Globus pallidus (tissue), 1 donor: ENCODE results near the gene WDR41.
"Not testable (repeated sequence)": the region's sequence is repeated elsewhere in the genome, so short reads cannot be mapped to it uniquely, and the experiment has no call there.

ENCODE experiments used
- DNase-seq: peaks from one replicate; pipeline ENCODE4 v3.0.0-alpha.2; 2015; ENCODE audit warnings: low spot score

Gene WDR41, protein sequence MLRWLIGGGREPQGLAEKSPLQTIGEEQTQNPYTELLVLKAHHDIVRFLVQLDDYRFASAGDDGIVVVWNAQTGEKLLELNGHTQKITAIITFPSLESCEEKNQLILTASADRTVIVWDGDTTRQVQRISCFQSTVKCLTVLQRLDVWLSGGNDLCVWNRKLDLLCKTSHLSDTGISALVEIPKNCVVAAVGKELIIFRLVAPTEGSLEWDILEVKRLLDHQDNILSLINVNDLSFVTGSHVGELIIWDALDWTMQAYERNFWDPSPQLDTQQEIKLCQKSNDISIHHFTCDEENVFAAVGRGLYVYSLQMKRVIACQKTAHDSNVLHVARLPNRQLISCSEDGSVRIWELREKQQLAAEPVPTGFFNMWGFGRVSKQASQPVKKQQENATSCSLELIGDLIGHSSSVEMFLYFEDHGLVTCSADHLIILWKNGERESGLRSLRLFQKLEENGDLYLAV

DNA sequence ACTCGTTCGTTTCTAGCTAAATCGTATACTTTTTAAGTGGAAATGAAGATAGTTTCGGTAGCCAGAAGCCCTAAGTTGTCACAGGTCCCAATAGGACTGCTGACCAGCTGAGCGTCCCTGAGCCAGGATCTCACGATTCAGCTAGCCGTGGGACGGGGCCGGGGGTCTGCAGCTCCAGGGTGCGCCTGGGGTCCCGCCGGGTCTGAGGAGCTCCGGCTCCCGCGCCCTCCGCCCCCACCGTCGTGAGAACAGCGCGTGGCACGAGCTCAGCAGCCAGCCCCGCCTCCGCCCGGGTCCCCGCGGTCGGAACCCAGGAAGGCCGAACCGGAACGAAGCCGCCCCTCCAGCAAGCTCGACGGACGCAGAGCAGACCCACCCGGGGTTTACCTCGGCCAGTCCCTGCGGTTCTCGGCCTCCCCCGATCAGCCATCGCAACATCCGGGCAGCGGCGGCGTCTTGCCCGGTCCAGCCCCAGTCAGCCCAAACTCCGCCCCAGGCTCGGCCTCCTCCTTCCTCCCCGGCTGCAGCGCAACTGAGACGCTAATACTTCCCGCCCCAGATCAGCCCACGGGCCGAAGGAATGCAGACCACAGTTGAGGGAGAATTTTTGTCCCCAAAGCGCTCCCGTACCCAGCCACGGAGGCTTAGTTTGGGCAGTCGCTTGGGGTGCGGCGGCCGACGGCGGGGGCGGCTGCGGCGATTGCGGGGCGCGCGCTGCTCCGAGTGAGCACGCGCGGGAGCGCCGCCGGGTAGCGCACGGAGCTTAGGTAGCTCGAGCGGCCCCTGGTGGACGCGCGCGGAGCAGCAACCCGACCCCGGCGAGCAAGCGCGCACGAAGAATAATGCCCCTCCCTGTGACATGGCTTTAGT lies at the start of gene WDR41:
Gene WDR41, minus strand, starts transcription at position 534 of the 870 bp plus-strand sequence. Its CDS starts 96 bp downstream, at position 438.
- peak; percentile 90 for DNase-seq

DNA sequence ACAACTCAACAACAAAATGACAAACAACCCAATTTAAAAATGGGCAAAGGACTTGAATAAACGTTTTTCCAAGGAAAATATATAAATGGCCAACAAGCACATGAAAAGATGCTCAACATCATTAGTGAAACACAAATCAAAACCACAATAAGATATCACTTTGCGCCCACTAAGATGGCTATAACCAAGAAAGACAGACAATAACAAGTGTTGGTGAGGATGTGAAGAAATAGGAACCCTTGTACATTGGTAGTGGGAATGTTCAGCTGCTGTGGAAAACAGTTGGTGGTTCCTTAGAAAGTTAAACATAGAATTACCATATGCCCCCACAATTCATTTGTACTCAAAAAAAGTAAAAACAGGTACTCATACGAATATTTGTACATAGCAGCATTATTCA lies 39.2 kb upstream of the WDR41 start:
- no peak for DNase-seq

DNA sequence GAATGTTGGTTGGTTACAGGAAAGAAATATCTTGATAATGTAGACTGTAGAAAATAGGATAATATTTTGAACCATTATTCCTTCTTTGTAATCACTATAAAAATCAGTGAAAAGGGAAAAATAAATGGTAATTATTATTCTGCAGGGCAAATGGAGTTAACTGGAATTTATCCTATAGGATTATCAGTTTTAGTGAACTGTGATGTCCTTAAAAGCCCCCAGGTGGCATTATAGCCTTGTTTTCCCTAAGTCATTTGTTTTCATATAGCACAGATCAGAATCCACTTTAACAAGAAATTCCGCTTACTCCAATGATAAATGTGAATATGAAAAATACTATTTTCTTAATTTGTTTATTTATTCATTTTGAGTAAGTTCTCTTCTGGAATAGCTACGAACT lies 26.2 kb upstream of the WDR41 start:
- no peak for DNase-seq

DNA sequence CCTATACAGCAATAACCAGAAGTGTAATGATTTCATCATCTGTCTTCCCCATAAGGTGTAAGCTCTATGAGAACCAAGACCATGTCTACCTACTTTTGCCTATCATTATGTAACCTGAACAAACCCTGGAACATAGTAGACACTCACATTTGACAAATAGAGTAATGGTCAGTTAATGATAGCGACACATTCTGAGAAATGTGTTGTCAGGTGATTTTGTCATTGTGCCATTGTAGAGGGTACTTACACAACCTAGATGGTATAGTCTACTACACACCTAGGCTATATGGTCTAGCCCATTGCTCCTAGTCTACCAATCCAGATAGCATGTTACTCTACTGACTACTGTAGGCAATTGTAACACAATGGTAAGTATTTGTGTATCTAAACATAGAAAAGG lies 22.3 kb upstream of the WDR41 start:
- DNase-seq, result no peak

DNA sequence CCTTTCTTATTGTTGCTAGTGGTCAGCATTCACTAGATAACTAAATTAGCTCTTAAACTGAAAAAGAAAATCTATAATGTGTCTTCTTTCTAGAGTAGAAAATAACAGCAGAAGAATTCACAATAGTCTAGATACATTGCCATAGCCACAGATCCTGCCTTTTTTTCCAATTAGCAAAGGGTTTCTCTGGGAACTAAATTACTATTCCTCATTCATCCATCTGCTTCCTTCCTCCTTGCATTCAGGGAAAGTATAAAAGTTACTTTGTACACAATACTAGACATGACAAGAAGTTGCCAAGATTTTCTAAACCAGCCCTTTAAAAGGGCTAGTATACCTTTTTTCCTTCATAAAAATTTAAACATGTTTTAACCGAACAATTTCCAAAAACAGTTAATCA lies 21.2 kb upstream of the WDR41 start:
- DNase-seq, result no peak

DNA sequence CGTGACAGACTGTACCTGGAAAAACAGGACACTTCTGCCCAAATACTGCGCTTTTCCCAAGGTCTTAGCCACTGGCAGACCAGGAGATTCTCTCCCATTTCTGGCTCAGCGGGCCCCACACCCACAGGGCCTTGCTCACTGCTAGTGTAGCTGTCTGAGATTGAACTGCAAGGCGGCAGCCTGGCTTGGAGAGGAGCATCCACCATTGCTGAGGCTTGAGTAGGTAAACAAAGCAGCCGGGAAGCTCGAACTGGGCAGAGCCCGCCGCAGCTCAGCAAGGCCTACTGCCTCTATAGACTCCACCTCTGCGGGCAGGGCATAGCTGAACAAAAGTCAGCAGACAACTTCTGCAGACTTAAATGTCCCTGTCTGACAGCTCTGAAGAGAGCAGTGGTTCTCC lies 9.0 kb upstream of the WDR41 start:
- DNase-seq, result not testable (repeated sequence)

DNA sequence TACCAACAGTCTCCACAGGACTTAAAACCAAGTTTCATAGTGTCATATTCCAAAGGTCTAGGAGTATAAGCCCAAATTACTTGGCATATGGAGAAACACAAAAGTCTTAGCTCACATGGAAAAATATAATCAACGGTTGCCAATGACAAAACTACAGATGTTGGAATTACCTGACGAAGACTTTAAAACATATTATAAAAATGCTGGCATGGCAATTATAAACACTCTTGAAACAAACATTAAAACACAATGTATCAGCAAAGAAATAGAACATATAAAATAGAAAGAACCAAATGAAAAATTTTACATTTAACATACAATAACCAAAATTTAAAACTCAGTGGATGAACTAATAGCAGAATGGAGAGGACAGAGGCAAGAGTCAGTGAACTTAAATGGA lies 7.9 kb upstream of the WDR41 start:
- no peak for DNase-seq

DNA sequence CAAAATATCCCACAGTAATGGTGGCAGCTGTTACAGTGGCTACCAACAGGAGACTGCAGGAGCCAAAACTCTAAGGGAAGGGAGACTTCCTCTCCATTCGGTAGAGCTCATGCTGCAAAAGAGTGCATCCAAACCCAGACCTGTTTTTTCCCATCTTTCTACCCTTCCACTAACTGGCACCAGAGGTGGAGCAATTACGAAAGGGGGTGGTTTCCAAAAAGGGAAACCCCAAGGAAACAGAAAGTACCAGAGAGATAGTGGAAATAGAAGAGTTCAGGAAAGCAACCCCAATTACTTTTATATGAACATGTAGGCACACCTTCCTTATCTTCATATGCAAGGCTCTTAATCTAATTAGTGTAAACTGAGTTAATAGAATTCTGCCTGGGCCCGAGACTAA lies 7.3 kb upstream of the WDR41 start:
- no peak for DNase-seq

DNA sequence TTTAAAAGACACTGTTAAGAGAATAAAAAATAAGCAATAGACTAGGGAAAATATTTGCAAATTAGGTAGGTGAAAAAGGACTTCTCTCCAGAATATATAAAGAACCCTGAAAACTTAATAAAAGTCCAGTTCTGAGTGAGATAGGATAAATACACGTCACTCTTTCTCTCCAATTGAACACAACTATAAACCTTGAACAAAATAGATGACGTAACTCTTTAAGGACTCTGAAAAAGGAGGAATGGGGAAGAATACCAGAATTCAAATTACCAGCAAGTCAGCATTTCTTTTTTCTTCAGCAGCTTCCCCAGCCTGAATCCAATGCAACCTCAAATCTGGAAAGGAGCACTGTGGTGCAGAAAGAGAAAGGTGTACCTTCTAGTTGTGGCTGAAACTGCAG lies 6.8 kb upstream of the WDR41 start:
- DNase-seq, result no peak

DNA sequence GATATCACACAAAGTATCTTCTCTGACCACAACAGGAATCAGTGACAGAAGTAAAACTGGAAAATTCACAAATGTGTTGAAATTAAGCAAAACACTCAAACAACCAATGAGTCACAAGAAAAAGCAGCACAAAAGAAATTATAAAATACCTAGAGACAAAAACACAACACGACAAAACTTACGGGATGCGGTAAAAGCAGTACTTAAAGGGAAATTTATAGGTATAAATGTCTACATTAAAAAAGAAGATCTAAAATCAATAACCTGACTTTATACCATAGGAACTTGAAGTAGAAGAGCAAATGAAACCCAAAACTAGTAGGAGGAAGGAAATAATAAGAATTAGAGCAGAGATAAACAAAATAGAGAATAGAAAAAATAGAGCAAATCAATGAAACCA lies 2.8 kb upstream of the WDR41 start:
- DNase-seq, result no peak

DNA sequence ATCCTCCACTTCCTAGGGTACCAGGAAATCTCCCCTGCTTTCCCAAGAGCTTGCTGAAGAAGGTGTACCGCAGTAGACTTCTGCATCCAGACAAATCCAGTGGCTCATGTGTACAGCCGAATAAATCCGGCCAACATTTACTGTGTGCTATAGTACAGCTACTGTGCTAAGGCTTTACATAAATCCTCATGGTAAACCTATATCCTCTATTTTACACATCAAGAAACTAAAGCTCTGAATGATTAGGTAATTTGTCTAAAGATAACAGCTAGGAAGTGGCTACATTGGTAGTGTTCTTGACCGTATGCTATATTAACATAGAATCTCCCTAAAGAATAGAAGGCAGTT lies 511 bp upstream of the WDR41 start:
- no peak for DNase-seq

DNA sequence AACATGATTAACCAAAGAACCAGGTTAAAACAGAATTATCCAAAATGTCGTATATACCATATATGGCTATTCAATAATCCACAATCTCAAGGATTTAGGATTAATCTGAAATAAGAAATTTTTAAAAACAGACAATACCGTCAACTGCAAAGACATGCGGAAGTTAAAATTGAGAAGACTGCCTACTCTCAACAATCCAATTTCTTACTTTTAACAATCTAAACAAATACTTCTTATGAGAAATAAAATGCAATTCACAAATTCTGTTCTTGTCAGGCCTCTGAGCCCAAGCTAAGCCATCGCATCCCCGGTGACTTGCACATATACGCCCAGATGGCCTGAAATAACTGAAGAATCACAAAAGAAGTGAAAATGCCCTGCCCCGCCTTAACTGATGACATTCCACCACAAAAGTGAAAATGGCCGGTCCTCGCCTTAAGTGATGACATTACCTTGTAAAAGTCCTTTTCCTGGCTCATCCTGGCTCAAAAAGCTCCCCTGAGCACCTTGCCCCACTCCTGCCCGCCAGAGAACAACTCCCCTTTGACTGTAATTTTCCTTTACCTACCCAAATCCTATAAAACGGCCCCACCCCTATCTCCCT lies 1.3 kb downstream of the WDR41 start:
- DNase-seq, result not testable (repeated sequence)

DNA sequence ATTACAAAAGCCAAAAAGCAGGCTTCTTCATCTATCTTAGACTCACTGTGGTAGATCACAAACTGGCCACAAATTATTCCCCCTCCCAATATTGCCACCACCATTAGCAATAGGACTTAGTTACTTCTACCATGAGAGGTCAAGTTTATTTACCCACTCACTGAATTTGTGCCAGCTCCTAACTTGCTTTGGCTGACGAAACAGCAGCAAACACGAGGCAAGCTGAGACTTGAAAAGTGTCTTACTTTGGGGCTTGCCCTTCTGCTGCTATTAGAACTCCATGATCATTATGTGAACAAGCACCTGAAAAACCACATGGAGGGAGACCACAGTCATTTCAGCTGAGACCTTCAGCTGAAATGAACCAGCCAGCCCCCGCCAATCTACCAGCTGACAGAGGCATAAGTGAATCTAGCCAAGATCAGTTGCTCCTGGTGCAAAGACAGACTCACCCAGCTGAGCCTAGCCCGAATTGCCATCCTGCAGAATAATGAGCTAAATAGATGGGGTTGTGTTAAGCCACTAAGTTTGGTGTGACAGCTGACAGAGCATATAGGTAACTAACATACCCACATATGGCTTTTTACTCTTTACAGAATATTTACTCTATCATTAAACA lies 5.7 kb downstream of the WDR41 start:
- no peak for DNase-seq

DNA sequence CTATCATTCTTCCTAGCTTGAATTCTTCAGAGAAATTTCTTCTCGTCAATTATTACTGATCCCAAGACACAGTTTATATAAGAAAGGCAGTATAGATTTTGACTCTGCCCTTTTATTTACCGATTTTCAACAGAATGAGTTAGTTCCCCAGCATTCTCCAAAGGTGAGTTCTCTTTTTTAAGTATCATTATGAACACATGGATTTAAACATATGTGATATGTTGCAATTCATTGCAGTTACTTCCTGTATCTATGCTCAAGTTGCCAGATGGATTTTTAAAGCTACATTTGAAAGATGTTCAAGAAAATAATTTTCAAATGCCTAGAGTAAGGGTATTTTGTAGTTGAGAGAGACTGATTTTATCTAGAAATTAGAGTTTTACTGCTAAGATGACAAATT lies 8.4 kb downstream of the WDR41 start:
- no peak for DNase-seq

DNA sequence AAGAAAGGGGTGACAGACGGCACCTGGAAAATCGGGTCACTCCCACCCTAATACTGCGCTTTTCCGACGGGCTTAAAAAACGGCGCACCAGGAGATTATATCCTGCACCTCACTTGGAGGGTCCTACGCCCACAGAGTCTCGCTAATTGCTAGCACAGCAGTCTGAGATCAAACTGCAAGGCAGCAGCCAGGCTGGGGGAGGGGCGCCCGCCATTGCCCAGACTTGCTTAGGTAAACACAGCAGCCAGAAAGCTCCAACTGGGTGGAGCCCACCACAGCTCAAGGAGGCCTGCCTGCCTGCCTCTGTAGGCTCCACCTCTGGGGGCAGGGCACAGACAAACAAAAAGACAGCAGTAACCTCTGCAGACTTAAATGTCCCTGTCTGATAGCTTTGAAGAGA lies 17.1 kb downstream of the WDR41 start:
- DNase-seq, result not testable (repeated sequence)

DNA sequence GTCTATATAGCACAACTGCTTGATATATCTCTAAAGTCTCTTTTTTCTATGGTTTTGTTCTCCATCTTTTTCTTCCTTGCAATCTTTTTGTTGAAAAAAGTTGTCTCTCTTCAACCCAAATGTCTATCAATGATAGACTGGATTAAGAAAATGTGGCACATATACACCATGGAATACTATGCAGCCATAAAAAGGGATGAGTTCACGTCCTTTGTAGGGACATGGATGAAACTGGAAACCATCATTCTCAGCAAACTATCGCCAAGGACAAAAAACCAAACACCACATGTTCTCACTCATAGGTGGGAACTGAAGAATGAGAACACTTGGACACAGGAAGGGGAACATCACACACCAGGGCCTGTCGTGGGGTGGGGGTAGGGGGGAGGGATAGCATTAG lies 23.2 kb downstream of the WDR41 start:
- DNase-seq, result not testable (repeated sequence)

DNA sequence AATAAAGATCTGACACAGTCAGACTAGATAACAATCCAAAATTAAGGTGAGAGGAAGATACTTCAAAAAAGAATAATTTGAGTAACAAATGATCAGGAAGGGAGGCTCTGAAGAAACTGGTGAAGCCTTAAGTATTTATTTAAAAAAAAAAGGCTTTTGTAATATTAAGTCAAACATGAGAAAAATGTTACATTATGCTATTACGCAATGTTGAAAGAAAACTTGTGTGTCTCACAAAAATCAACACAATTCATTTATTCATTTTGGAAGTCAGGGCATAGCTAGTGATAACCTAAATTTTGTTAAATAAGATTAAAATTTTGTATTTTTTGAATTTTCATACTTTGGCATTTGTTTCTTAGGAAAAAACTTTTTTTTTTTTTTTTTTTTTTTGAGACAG lies 28.2 kb downstream of the WDR41 start:
- no peak for DNase-seq

DNA sequence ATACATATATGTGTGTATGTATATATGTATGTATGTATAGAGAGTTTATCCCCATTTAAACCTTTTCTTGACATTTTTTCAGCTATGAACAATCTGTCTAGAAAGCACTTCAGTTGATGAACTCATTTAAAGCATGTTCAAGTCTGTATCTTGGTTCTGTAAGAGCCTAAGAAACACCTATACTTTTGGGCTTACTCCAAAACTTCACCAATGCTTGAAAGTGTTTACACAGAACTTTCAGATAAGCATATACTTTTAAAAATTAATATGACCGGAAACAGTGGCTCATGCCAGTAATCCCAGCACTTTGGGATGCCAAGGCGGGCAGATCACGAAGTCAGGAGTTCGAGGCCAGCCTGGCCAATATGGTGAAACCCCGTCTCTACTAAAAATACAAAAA lies 30.8 kb downstream of the WDR41 start:
- DNase-seq, result no peak

DNA sequence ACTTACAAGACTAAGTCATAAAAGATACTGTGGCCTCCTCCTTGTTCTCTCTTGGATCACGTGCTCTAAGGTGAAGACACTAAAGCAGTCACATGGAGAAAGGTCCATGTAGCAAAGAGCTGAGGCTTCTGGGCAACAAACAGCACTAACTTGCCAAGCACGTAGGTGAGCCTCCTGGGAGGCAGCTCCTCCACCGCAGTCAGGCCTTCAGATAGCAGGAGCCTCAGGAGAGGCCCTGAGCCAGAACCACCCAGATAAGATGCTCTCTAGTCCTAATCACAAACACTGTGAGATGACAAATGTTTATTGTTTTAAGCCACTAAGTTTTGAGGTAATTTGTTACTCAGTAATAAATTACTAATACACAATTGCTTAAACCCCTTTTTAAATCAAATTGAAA lies 38.0 kb downstream of the WDR41 start:
- no peak for DNase-seq

DNA sequence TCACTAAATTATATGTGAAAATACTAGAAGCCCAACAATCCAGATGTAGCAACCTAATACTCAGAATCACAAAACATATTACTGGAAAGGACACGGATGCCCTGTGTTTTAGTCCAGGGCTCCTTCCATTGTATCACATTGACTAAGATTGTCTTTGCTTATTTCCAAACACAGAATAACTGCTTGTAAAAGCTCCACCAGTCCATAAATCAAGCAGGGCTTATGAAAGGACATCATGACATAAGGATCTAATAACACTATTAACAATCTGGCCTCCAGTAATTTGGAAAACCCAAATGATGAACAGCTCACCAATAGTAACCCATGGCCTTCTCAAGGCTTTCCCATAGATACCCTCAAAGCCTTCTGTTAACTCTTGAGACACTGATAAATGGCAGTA lies 39.8 kb downstream of the WDR41 start:
- no peak for DNase-seq

DNA sequence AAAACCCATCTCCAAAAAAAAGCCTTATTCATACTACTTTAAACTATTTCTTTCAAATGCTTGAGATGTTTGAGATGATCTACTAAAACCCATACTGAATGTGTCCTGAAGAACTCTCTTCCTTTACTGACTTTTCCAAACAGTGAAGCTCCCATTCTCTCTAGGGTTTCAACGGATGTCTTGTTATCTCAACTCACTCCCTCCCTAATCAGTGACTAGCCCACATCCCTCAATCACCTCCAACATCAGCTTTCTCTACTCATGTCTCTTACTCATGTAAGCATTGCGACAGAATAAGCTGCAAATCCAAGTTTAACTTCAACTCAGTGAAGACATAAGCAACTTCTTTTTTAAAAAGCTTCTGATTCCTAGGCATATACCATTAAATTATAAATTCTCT lies 42.1 kb downstream of the WDR41 start:
- DNase-seq, result no peak

DNA sequence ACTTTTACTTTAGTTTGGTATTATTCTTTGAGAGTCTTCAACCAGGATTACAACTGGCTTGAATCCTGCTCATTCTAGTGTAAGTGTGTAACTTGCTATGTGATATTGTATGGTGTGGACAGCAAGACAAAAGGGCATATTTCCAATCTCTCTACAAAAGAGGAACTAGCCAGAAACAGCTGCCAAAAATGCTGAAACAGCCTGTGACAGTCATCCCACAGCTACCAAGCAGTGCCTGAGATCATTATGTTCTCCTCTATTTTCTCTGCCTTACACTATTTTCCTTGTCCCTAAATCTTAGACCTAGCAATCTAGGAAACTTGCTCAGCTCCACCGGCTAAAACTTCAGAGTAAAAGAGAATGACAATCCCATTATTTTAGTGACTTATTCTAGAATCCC lies 42.8 kb downstream of the WDR41 start:
- peak; percentile 27 for DNase-seq
